ENCODE measurements around the gene NUAK2. TPM values are rescaled to one million over a fixed set of nuclear protein-coding genes. Genes with fewer than 3 reads are reported as not detected.

The NUAK2 gene
- total and polyA plus RNA-seq, 2 experiments from 2014 or later: 3.0 to 3.8 TPM

DNA sequence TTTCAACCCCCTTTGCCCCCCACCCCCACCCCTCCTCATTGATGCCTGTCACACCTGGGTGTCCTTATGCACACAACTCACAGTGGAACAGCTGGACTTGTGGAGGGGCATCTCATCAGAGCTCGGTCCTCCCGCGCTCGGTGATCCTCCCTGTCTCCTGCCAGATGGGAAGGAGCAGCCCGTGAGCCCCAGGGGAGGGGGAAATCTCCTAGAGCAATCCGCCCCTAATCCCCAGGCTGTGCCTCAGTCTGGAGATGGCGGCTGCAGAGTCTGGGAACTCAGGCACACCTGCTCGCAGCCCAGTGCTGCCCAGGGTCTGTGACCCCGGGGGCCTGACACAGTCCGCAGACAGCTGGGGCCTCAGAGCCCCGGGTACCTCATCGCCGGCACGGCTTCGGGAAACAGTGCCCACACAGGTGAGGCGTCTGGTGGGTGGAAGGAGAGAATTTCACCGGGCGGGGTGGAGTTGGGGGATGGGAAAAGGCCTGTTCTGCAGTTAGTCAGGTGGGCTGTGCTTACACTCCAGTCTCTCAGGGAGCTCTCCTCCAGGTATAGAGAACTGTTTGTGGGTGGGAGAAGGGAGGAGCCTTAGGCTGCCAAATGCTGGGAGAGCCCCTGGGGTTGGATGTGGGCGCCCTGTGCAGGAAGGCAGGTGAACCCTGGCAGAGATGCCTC, 64.5 kb downstream of the NUAK2 start:
- Histone ChIP-seq H3F3A (ENCODE audit: insufficient read depth) (no peaks in the 10 kb centered on the region), H3K9me3 (ENCODE audit: low read depth) (no peaks in the 10 kb centered on the region), H3K4me1 (ENCODE audit: insufficient read depth) (peaks cover 13% of the 10 kb centered on the region), H3K79me2 (ENCODE audit: insufficient read depth) (no peaks in the 10 kb centered on the region), H3K4me3 (no peak overlapping the region), H3K36me3 (ENCODE audit: low read depth) (no peaks in the 10 kb centered on the region), H2AFZ (no peak overlapping the region), H3K4me2 (ENCODE audit: unreplicated experiment) (no peak overlapping the region), H3K9me2 (ENCODE audit: insufficient read depth) (no peaks in the 10 kb centered on the region), H3K27me3 (replicated peaks; ENCODE audit: insufficient read depth) (no peaks in the 10 kb centered on the region), H3K9ac (no peak overlapping the region), H4K20me1 (ENCODE audit: insufficient read depth) (no peaks in the 10 kb centered on the region), H3K27ac (no peak overlapping the region)
- TF ChIP-seq EZH2 (IDR thresholded peaks at IDR 0.05; ENCODE audit: insufficient read depth, poor library complexity, severe bottlenecking) (no peak), EZH2phosphoT487 (IDR thresholded peaks at IDR 0.05; ENCODE audit: insufficient read depth, low read depth) (no peak)
- in situ Hi-C loops (cut with MboI): loop anchor here (10.0 kb wide), 1 partner anchor 122 kb away; no protein-coding TSS in a partner anchor
- DNase-seq: no peak
- WGBS, 2 experiments (ENCODE audit: low coverage in 1 of 2, low lambda C conversion rate in 2 of 2, missing lambda C conversion rate in 2 of 2): 83 to 87% methylated on average over 19 of the region's 19 CpGs

DNA sequence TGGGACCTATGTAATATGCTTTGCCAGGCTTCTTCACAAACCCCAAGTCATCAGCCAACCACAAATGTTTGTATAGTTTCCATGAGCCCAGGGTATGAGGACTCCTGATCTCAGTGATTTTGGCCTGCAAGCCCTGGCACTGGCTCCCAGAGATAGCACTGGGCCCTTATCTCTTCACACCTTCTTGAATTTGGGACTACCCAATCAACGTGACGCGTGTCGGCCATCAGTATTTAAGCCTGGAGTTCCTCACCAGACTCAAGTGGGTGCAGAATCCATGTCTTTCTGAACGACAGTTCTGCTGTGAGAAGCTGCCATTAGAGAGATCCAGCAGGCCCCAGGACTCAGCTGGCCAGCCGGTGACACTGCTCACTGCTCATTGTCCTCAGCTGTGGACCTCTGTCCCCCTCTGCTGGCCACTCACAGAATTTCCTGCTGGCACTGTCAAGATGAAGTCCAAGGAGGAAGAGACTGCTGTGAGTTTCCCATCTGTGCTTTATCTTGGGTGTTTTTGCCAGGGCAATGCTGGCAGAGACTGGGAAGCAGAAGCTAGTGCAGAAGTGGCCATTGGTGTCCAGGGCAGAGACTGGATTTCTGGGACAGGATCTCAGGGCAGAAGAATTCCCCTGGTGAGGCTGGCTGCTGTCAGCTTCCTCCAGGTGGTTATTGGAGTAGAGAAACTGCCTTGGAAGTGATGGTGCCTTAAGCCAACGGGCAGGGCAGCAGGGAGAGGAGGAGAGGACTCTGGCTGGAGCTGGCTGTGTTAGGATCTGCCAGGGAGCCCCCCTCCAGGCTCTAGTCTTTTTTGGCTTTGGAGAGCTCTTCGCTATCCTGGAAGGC, 65.4 kb downstream of the NUAK2 start:
- no peak for TF ChIP-seq EZH2 (IDR thresholded peaks at IDR 0.05; ENCODE audit: insufficient read depth, poor library complexity, severe bottlenecking)
- no peak for TF ChIP-seq EZH2phosphoT487 (IDR thresholded peaks at IDR 0.05; ENCODE audit: insufficient read depth, low read depth)
- WGBS, 2 experiments (ENCODE audit: low coverage in 1 of 2, low lambda C conversion rate in 2 of 2, missing lambda C conversion rate in 2 of 2): 43 to 50% methylated on average over 8 of the region's 8 CpGs
- no peak overlapping the region for H3K4me2 ChIP-seq (ENCODE audit: unreplicated experiment)
- no peaks in the 10 kb centered on the region for H4K20me1 ChIP-seq (ENCODE audit: insufficient read depth)
- H3K27ac ChIP-seq: no peak overlapping the region
- no peaks in the 10 kb centered on the region for H3K27me3 ChIP-seq (replicated peaks; ENCODE audit: insufficient read depth)
- H3K9me2 ChIP-seq (ENCODE audit: insufficient read depth): no peaks in the 10 kb centered on the region
- peaks cover 4% of the 10 kb centered on the region; the same call in 1 of the 2 replicates for H3K4me1 ChIP-seq (ENCODE audit: insufficient read depth)
- H3K79me2 ChIP-seq (ENCODE audit: insufficient read depth): no peaks in the 10 kb centered on the region
- H3K4me3 ChIP-seq: no peak overlapping the region
- DNase-seq: peak; percentile 88
- H2AFZ ChIP-seq: peak overlapping the region; percentile 58
- H3K9ac ChIP-seq: no peak overlapping the region
- in situ Hi-C loops (cut with MboI): loop anchor here (10.0 kb wide), 1 partner anchor 121 kb away; no protein-coding TSS in a partner anchor
- H3K36me3 ChIP-seq (ENCODE audit: low read depth): no peaks in the 10 kb centered on the region
- no peaks in the 10 kb centered on the region for H3K9me3 ChIP-seq (ENCODE audit: low read depth)
- H3F3A ChIP-seq (ENCODE audit: insufficient read depth): no peaks in the 10 kb centered on the region

Small RNAs within 50 kb of the gene (small RNA-seq; reads per million reads assigned to genes)
- gene SNRPGP10 (ENCODE audit: low read depth, low replicate concordance): not detected

Other genes with a start within 250 kb of the NUAK2 start
- gene TMEM81, start 237.3 kb downstream of the NUAK2 start, total RNA-seq (2014; rRNA removed; shearing (Covaris generic)): 0.51 and 2.2 TPM in 2 replicates
- 0.75 and 0.95 TPM in 2 replicates for gene TMEM81, start 237.3 kb downstream of the NUAK2 start, polyA plus RNA-seq (2016; fragmentation: Nextera tagmentation; extraction: Ambion mirVana)
- 14.3 and 30.2 TPM in 2 replicates for gene RBBP5, start 199.8 kb downstream of the NUAK2 start, total RNA-seq (2014; rRNA removed; shearing (Covaris generic))
- gene RBBP5, start 199.8 kb downstream of the NUAK2 start, polyA plus RNA-seq (2016; fragmentation: Nextera tagmentation; extraction: Ambion mirVana): 13.6 and 14.7 TPM in 2 replicates
- 11.3 and 12.1 TPM in 2 replicates for gene DSTYK, start 110.0 kb downstream of the NUAK2 start, total RNA-seq (2014; rRNA removed; shearing (Covaris generic))
- gene DSTYK, start 110.0 kb downstream of the NUAK2 start, polyA plus RNA-seq (2016; fragmentation: Nextera tagmentation; extraction: Ambion mirVana): 9.8 and 10.6 TPM in 2 replicates
- gene TMCC2, start 93.8 kb downstream of the NUAK2 start, total RNA-seq (2014; rRNA removed; shearing (Covaris generic)): 1.7 and 2.7 TPM in 2 replicates
- 0.39 and 0.63 TPM in 2 replicates for gene TMCC2, start 93.8 kb downstream of the NUAK2 start, polyA plus RNA-seq (2016; fragmentation: Nextera tagmentation; extraction: Ambion mirVana)
- not detected in 2 replicates for gene KLHDC8A, start 35.2 kb upstream of the NUAK2 start, total RNA-seq (2014; rRNA removed; shearing (Covaris generic))
- gene KLHDC8A, start 35.2 kb upstream of the NUAK2 start, polyA plus RNA-seq (2016; fragmentation: Nextera tagmentation; extraction: Ambion mirVana): 0.08 TPM in 1 of 2 replicates, not detected in the other
- not detected in 2 replicates for gene LEMD1, start 100.3 kb upstream of the NUAK2 start, total RNA-seq (2014; rRNA removed; shearing (Covaris generic))
- not detected in 2 replicates for gene LEMD1, start 100.3 kb upstream of the NUAK2 start, polyA plus RNA-seq (2016; fragmentation: Nextera tagmentation; extraction: Ambion mirVana)
- gene BLACAT1, start 134.3 kb upstream of the NUAK2 start, total RNA-seq (2014; rRNA removed; shearing (Covaris generic)): not detected in 2 replicates
- not detected in 2 replicates for gene BLACAT1, start 134.3 kb upstream of the NUAK2 start, polyA plus RNA-seq (2016; fragmentation: Nextera tagmentation; extraction: Ambion mirVana)
- gene CDK18, start 182.9 kb upstream of the NUAK2 start, total RNA-seq (2014; rRNA removed; shearing (Covaris generic)): not detected in 2 replicates
- not detected in 2 replicates for gene CDK18, start 182.9 kb upstream of the NUAK2 start, polyA plus RNA-seq (2016; fragmentation: Nextera tagmentation; extraction: Ambion mirVana)

Data from GM23248 (cell line).